Endothelial cell of umbilical vein (primary cell): ENCODE data around the gene C2CD4B. TPM values are rescaled to one million over a fixed set of nuclear protein-coding genes. Genes with fewer than 3 reads are reported as not detected.
A peak's percentile ranks its signal among the peaks of the same experiment; 100 is the strongest.

Source experiments
- Bru-seq: library from RNA; stranded (reverse); fragments of 400-500 nt; gene quantifications from one replicate; lab custom pipeline; 2021; lab: Mats Ljungman, UMichigan
- BruChase-seq, 2 experiments: library from RNA; stranded (reverse); fragments of 400-500 nt; gene quantifications; one replicate each; lab custom pipeline; 2021; lab: Mats Ljungman, UMichigan
- BruUV-seq: library from RNA; stranded (reverse); fragments of 400-500 nt; replicated peaks from 2 replicates; lab custom pipeline; 2021; lab: Mats Ljungman, UMichigan
- CTCF ChIA-PET: fragments of 300-600, 350-600 bp; sonication (Branson Sonifier 250); formaldehyde crosslinking; loops from one replicate; lab custom pipeline; 2021; ENCODE audit warnings: antibody characterized with exemption, inconsistent platforms; lab: Charles Lee
- POLR2A ChIA-PET: fragments of 300-600, 350-600 bp; sonication (Branson Sonifier 250); formaldehyde crosslinking; loops from one replicate; lab custom pipeline; 2021; ENCODE audit warnings: antibody characterized with exemption, inconsistent platforms; lab: Charles Lee
- DNase-seq: peaks from one replicate; pipeline ENCODE4 v3.0.0-alpha.2; 2011; ENCODE audit warnings: low read depth, low spot score
- FAIRE-seq: peaks from 2 replicates; lab custom pipeline; 2011; peaks lifted over from hg19 to GRCh38; lab: Jason Lieb, UNC
- H2AFZ ChIP-seq: 2 replicates; pipeline ENCODE4 v1.6.0; 2012; ENCODE audit warnings: low read depth, low read length, control low read depth, inconsistent platforms
- H3K27ac ChIP-seq: 2 replicates; pipeline ENCODE4 v1.5.1; 2011; ENCODE audit warnings: low read depth, mild to moderate bottlenecking, control low read depth, low read length, moderate library complexity; ENCODE audit not compliant: insufficient read depth
- H3K27me3 ChIP-seq, 2 experiments: 2 replicates each; pipeline versions ENCODE4 v1.6.0 to v1.6.1; 2011; ENCODE audit warnings: low read length in 2 of 2, mixed read lengths in 1 of 2; ENCODE audit not compliant: control insufficient read depth in 2 of 2, insufficient read depth in 2 of 2
- H3K36me3 ChIP-seq, 2 experiments: 2 replicates in 1 of 2; 3 replicates in 1 of 2; pipeline ENCODE4 v1.5.1; 2011; ENCODE audit warnings: low read length in 2 of 2, mild to moderate bottlenecking in 1 of 2, moderate library complexity in 1 of 2; ENCODE audit not compliant: control insufficient read depth in 2 of 2, insufficient read depth in 2 of 2; ENCODE audit errors: extremely low read depth in 1 of 2
- H3K4me1 ChIP-seq: 3 replicates; pipeline ENCODE4 v1.5.1; 2011; ENCODE audit warnings: mild to moderate bottlenecking, low read length; ENCODE audit not compliant: control insufficient read depth, insufficient read depth; ENCODE audit errors: extremely low read depth
- H3K4me2 ChIP-seq: 2 replicates; pipeline ENCODE4 v1.6.1; 2011; ENCODE audit warnings: low read length, control low read depth, mixed read lengths; ENCODE audit not compliant: insufficient read depth
- H3K4me3 ChIP-seq, 3 experiments: fragments of 200-600 bp in 1 of 3; sonication (generic), shearing (Covaris generic) in 1 of 3; replicated peaks in 1 of 3; 2 replicates each; pipeline ENCODE4 v1.5.1; 2011 to 2016; ENCODE audit warnings: control low read depth in 3 of 3, low read length in 3 of 3, mild to moderate bottlenecking in 2 of 3, inconsistent platforms in 1 of 3, low read depth in 1 of 3, moderate library complexity in 1 of 3; ENCODE audit not compliant: insufficient read depth in 1 of 3
- H3K79me2 ChIP-seq: 2 replicates; pipeline ENCODE4 v1.6.0; 2012; ENCODE audit warnings: low read length, inconsistent platforms; ENCODE audit not compliant: control insufficient read depth, insufficient read depth
- H3K9ac ChIP-seq: replicated peaks from 2 replicates; pipeline ENCODE3; 2011; ENCODE audit warnings: low read length, control low read depth; ENCODE audit not compliant: insufficient read depth; ENCODE audit errors: extremely low read depth
- H3K9me1 ChIP-seq: replicated peaks from 3 replicates; pipeline ENCODE4 v1.6.0; 2011; ENCODE audit warnings: mild to moderate bottlenecking, low read length; ENCODE audit not compliant: control insufficient read depth, insufficient read depth; ENCODE audit errors: extremely low read depth
- H3K9me3 ChIP-seq: replicated peaks from 2 replicates; pipeline ENCODE4 v1.5.1; 2012; ENCODE audit warnings: low read length, inconsistent platforms; ENCODE audit not compliant: control insufficient read depth, insufficient read depth
- H4K20me1 ChIP-seq: replicated peaks from 2 replicates; pipeline ENCODE3; 2011; ENCODE audit warnings: mild to moderate bottlenecking, low read length; ENCODE audit not compliant: control insufficient read depth, insufficient read depth; ENCODE audit errors: extremely low read depth
- EZH2 ChIP-seq: IDR thresholded peaks from 2 replicates; pipeline ENCODE4 v1.6.1; 2012; ENCODE audit warnings: borderline replicate concordance, low read depth, mild to moderate bottlenecking, moderate library complexity, low read length, inconsistent platforms; ENCODE audit not compliant: severe bottlenecking
- FOS ChIP-seq: IDR thresholded peaks from 2 replicates; pipeline ENCODE4 v1.6.1; 2011; ENCODE audit warnings: mild to moderate bottlenecking, low read length, moderate library complexity, borderline replicate concordance; ENCODE audit not compliant: insufficient read depth
- GATA2 ChIP-seq: IDR thresholded peaks from 2 replicates; pipeline ENCODE4 v1.7.0; 2011; ENCODE audit warnings: low read depth, mild to moderate bottlenecking, moderate library complexity, mixed read lengths, low read length; ENCODE audit not compliant: insufficient read length, insufficient read depth
- JUN ChIP-seq: IDR thresholded peaks from 2 replicates; pipeline ENCODE4 v1.6.1; 2011; ENCODE audit warnings: borderline replicate concordance, low read depth; ENCODE audit not compliant: insufficient read length, insufficient read depth
- MYC ChIP-seq: IDR thresholded peaks from one replicate; pipeline ENCODE4 v1.6.1; 2011; ENCODE audit warnings: mild to moderate bottlenecking, low read depth, low read length
- POLR2A ChIP-seq: IDR thresholded peaks from 2 replicates; pipeline ENCODE4 v1.6.1; 2012; ENCODE audit warnings: low read depth, mild to moderate bottlenecking, control low read depth, low read length
- POLR2AphosphoS5 ChIP-seq: IDR thresholded peaks from 2 replicates; pipeline ENCODE4 v1.6.1; 2012; ENCODE audit warnings: low read depth, mild to moderate bottlenecking, control low read depth, low read length, moderate library complexity; ENCODE audit not compliant: insufficient read depth
- dilution Hi-C: fragments of 300-500 bp; cut with MboI; formaldehyde crosslinking; loops from one replicate; pipeline ENCODE4 v1.15.0; 2019; ENCODE audit warnings: low sequenced_read_pairs; ENCODE audit not compliant: extremely low pct_ligation_motif_present
- intact Hi-C: fragments of 100-400 bp; cut with micrococcal nuclease; formaldehyde crosslinking; loops from one replicate; pipeline ENCODE4 v1.10.0; 2022
- long read RNA-seq: library from polyadenylated mRNA; stranded (forward); transcript quantifications from one replicate; pipeline ENCODE4 v2.0.0, GENCODE V29; 2021
- polyA minus RNA-seq, 3 experiments: library from RNA; depleted of rRNA, polyadenylated mRNA; stranded (reverse); fragments of >200 nt; gene quantifications; 1 replicate in 1 of 3; 2 replicates in 2 of 3; pipeline ENCODE4 v1.2.3, GENCODE V29; 2011
- polyA plus RNA-seq, 4 experiments: library from polyadenylated mRNA; depleted of rRNA in 3 of 4; stranded (reverse) in 3 of 4; unstranded in 1 of 4; fragments of >200 nt; gene quantifications; 2 replicates each; pipeline versions ENCODE4 v1.2.1 to v1.2.3, GENCODE V29; 2011 to 2012; ENCODE audit warnings: missing spikeins in 1 of 4
- total RNA-seq: library from RNA; stranded (reverse); gene quantifications from 2 replicates; pipeline ENCODE4 v1.2.3, GENCODE V29; 2021
- TF ChIP-seq, protein P1 (sequence below), 2 donors: IDR thresholded peaks; 1 replicate in 1 of 2; 2 replicates in 1 of 2; pipeline ENCODE4 v1.5.1; 2011; ENCODE audit warnings: low read length in 2 of 2, mild to moderate bottlenecking in 2 of 2, moderate library complexity in 2 of 2, control low read depth in 1 of 2, inconsistent platforms in 1 of 2, low read depth in 1 of 2; ENCODE audit not compliant: insufficient read depth in 1 of 2; ENCODE audit errors: extremely low read depth in 1 of 2
- TF ChIP-seq, protein P2 (sequence below): IDR thresholded peaks from 2 replicates; pipeline ENCODE4 v1.6.1; 2011; ENCODE audit not compliant: insufficient read depth, insufficient read length

The C2CD4B gene, protein sequence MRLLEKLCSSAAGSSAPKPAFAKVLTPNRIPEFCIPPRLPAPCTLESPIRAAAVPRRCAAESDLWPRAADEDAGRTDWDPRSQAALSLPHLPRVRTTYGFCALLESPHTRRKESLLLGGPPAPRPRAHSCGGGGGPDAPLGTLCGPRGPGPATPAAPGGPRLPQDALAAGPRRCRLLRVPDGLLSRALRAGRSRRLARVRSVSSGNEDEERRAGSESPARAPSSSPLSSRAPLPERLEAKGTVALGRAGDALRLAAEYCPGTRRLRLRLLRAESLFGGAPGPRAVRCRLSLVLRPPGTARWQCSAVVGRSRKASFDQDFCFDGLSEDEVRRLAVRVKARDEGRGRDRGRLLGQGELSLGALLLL
- 28.4 and 31.7 TPM in 2 replicates for total RNA-seq
- polyA plus RNA-seq: 31.5 and 31.7 TPM in 2 replicates
- 10.7 and 21.1 TPM in 2 replicates for polyA plus RNA-seq (2011; cell fraction: cytosol; rRNA removed)
- polyA plus RNA-seq (2011; cell fraction: nucleus; rRNA removed): 33.6 and 34.4 TPM in 2 replicates
- polyA plus RNA-seq (2012): 7.8 and 12.1 TPM in 2 replicates
- polyA minus RNA-seq: 7.0 and 7.5 TPM in 2 replicates
- polyA minus RNA-seq (2011; cell fraction: cytosol; rRNA and poly(A)+ RNA removed): not detected
- polyA minus RNA-seq (2011; cell fraction: nucleus; rRNA and poly(A)+ RNA removed): 25.2 and 57.0 TPM in 2 replicates
- Bru-seq, nascent RNA: percentile 69 among the genes with signal in this experiment
- BruChase-seq, experiment 1, labeled RNA remaining after a 6-hour chase: percentile 48 among the genes with signal in this experiment
- BruChase-seq, experiment 2, labeled RNA remaining after a 2-hour chase: percentile 56 among the genes with signal in this experiment
- long read RNA-seq, transcript C2CD4B-201 (2 exons, 1,579 nt): major isoform, 157 of 181 reads
- long read RNA-seq, partial matches to known transcripts: 23 of 181 reads
- long read RNA-seq, other reads (novel, unspliced or antisense): 1 of 181 reads

DNA sequence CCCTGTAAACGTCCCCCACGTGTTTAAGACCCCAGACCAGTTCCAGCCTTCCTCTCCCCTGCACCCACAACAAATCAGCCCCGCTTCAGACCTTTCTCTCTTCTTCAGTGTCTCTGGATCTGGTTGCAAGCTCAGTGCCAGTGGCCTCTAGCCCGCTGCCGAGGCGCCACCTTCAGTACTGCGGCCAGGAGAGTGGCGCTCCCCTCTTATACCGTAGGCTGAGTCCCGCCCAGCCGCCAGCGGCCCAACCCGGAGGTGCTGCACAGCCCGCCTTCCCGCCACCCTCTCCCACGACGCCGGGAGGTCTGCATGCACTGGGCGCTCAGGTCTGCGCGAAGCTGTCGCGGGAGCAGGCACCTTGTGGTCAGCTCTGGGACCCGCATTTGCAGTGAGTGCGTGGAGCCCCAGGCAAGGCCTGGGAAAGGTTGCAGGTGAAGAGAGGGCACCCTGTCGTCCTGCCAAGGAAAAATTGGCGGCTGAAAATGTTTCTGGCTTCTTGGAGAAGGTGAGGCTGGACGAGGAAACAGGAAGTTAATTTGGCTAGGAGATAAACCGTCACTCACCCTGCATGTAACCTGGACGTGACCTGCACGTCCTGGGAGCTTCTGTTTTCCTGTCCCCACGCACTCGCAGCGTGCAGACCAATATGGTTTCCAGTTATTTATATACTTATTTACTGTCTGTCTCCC lies at the start of gene C2CD4B:
C2CD4B (minus strand) TSS at position 182 of the 689 bp plus-strand sequence. CDS start 301 bp downstream, outside the sequence.
- no TSS peak for BruUV-seq
- peaks cover 4% of the 10 kb centered on the region for H3K79me2 ChIP-seq
- no peaks in the 10 kb centered on the region for H4K20me1 ChIP-seq
- H3K9ac ChIP-seq: peak within 1 kb of the TSS; percentile 88
- H2AFZ ChIP-seq: peak within 1 kb of the TSS; percentile 63
- no peaks in the 10 kb centered on the region for H3K9me1 ChIP-seq
- H3K9me3 ChIP-seq: no peaks in the 10 kb centered on the region
- FAIRE-seq: peak; percentile 62
- CTCF ChIA-PET: interaction anchor here (0.8 to 6.3 kb wide), 15 partner anchors 9 to 105 kb away, joined by 3 to 48 read pairs (median 4); partner anchors contain the start of genes C2CD4A and VPS13C
- H3K4me1 ChIP-seq: peaks cover 31% of the 10 kb centered on the region
- peak within 1 kb of the TSS; percentile 49 to 75 (median 66) for H3K4me3 ChIP-seq
- peak within 1 kb of the TSS; percentile 84 for H3K4me2 ChIP-seq
- intact Hi-C loops: loop anchor here (1.0 to 5.0 kb wide), 6 partner anchors 8 to 142 kb away; no protein-coding TSS in a partner anchor
- peak; percentile 89 for DNase-seq
- TF ChIP-seq FOS (no peak), GATA2 (no peak), POLR2AphosphoS5 (peak; percentile 77), JUN (no peak), POLR2A (peak; percentile 90), MYC (no peak), EZH2 (no peak)
- TF ChIP-seq, protein P1, sequence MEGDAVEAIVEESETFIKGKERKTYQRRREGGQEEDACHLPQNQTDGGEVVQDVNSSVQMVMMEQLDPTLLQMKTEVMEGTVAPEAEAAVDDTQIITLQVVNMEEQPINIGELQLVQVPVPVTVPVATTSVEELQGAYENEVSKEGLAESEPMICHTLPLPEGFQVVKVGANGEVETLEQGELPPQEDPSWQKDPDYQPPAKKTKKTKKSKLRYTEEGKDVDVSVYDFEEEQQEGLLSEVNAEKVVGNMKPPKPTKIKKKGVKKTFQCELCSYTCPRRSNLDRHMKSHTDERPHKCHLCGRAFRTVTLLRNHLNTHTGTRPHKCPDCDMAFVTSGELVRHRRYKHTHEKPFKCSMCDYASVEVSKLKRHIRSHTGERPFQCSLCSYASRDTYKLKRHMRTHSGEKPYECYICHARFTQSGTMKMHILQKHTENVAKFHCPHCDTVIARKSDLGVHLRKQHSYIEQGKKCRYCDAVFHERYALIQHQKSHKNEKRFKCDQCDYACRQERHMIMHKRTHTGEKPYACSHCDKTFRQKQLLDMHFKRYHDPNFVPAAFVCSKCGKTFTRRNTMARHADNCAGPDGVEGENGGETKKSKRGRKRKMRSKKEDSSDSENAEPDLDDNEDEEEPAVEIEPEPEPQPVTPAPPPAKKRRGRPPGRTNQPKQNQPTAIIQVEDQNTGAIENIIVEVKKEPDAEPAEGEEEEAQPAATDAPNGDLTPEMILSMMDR (IDR thresholded peaks at IDR 0.05; ENCODE audit: extremely low read depth in 1 of 2, insufficient read depth in 1 of 2, low read depth in 1 of 2, low read length in 2 of 2): peak in 1 of 2 donors; percentile 19
- TF ChIP-seq, protein P2, sequence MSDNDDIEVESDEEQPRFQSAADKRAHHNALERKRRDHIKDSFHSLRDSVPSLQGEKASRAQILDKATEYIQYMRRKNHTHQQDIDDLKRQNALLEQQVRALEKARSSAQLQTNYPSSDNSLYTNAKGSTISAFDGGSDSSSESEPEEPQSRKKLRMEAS: peak; percentile 66
- H3K27me3 ChIP-seq: no peaks in the 10 kb centered on the region
- no peaks in the 10 kb centered on the region for H3K36me3 ChIP-seq
- POLR2A ChIA-PET: interaction anchor here (0.6 to 2.0 kb wide), 16 partner anchors 9 to 195 kb away, joined by 3 to 26 read pairs (median 5); partner anchors contain the start of gene VPS13C
- H3K27ac ChIP-seq: peak within 1 kb of the TSS; percentile 78
- dilution Hi-C loops: no loop called here
